Stomach (tissue), 9 donors: Measurements from ENCODE around the gene TFF3. TPM values are rescaled to one million over a fixed set of nuclear protein-coding genes. Genes with fewer than 3 reads are reported as not detected.

Experiments used
- DNase-seq, 2 donors: peaks; one replicate each; pipeline versions ENCODE4 v3.0.0 to v3.0.0-alpha.2; 2013 to 2019
- H3K27ac ChIP-seq, 5 donors: fragments of 200-600 bp in 4 of 5; sonication (generic) in 4 of 5; one replicate each; pipeline ENCODE4 v1.5.1; 2013 to 2019; ENCODE audit warnings: mild to moderate bottlenecking in 1 of 5, moderate library complexity in 1 of 5
- H3K27me3 ChIP-seq, 3 donors: fragments of 200-600 bp; sonication (generic); one replicate each; pipeline ENCODE4 v1.5.1; 2017 to 2019; ENCODE audit warnings: mixed run types in 1 of 3
- H3K36me3 ChIP-seq, 4 donors: fragments of 200-600 bp; sonication (generic); 1 replicate in 3 of 4; 2 replicates in 1 of 4; pipeline ENCODE4 v1.5.1; 2016 to 2019
- H3K4me1 ChIP-seq, 4 donors: fragments of 200-600 bp; sonication (generic); one replicate each; pipeline ENCODE4 v1.5.1; 2016 to 2019
- H3K4me3 ChIP-seq, 4 donors: fragments of 200-600 bp; sonication (generic) in 3 of 4; one replicate each; pipeline ENCODE4 v1.5.1; 2016 to 2019; ENCODE audit warnings: mild to moderate bottlenecking in 1 of 4
- H3K9me3 ChIP-seq, 4 donors: fragments of 200-600 bp; sonication (generic); one replicate each; pipeline ENCODE4 v1.5.1; 2016 to 2019
- CTCF ChIP-seq, 7 experiments: fragments of 450-650 bp in 4 of 7; fragments of 200-600 bp in 3 of 7; sonication (generic) in 3 of 7; IDR thresholded peaks; one replicate each; pipeline ENCODE4 v1.5.1; 2016 to 2019; ENCODE audit warnings: antibody characterized with exemption in 7 of 7, control low read depth in 2 of 7, mild to moderate bottlenecking in 1 of 7
- EP300 ChIP-seq: sonication (generic); formaldehyde crosslinking; IDR thresholded peaks from one replicate; pipeline ENCODE4 v1.6.1; 2017; ENCODE audit warnings: antibody characterized with exemption
- POLR2A ChIP-seq, 4 donors: fragments of 450-650 bp; IDR thresholded peaks; one replicate each; pipeline ENCODE4 v1.6.1; 2016; ENCODE audit warnings: antibody characterized with exemption in 4 of 4, control low read depth in 2 of 4, mild to moderate bottlenecking in 1 of 4, moderate library complexity in 1 of 4
- POLR2AphosphoS5 ChIP-seq, 3 donors: sonication (generic); formaldehyde crosslinking; IDR thresholded peaks; one replicate each; pipeline ENCODE4 v1.6.1; 2016; ENCODE audit warnings: antibody characterized with exemption in 3 of 3
- WGBS, 5 donors: extraction: QIAGEN DNeasy Blood & Tissue Kit in 3 of 5; methylation state at CpG; one replicate each; pipeline versions ENCODE4 v1.1.5 to v1.1.7; 2013 to 2018; 5-methylcytosine and 5-hydroxymethylcytosine counted together
- intact Hi-C: fragments of 100-400 bp; cut with DNase I; formaldehyde crosslinking; loops from one replicate; pipeline ENCODE4 v1.15.1; 2023; ENCODE audit warnings: low total_unique reads
- polyA plus RNA-seq, 3 donors: library from polyadenylated mRNA; stranded (reverse); fragments of 200-250 nt; gene quantifications; one replicate each; pipeline ENCODE4 v1.2.3, GENCODE V29; 2013
- total RNA-seq, 5 donors: library from RNA; depleted of rRNA; stranded (reverse); fragments of >200 nt; gene quantifications; one replicate each; pipeline versions ENCODE4 v1.1.0 to v1.2.3, GENCODE V29; 2014 to 2016
- donor health status: healthy with polysubstance abuse.
- donor health status: Bipolar disorder and iron deficiency.
- donor health status: healthy.

Gene TFF3
- total and polyA plus RNA-seq, 8 donors = 2.0 to 488 (median 27.3) TPM

- Histone ChIP-seq H3K4me3 (no peak overlapping the region), H3K27me3 (no peaks in the 10 kb centered on the region), H3K4me1 (no peaks in the 10 kb centered on the region), H3K27ac (no peak overlapping the region), H3K36me3 (peaks cover 0 to 100% (median 92%) of the 10 kb centered on the region in 4 donors), H3K9me3 (no peaks in the 10 kb centered on the region)
- 91 to 98% (median 96%) methylated on average over 5 of the region's 5 CpGs for WGBS, 5 donors
- no peak for DNase-seq
- intact Hi-C loops = no loop called here
- no peak for TF ChIP-seq POLR2A (IDR thresholded peaks at IDR 0.05)
- TF ChIP-seq EP300 = no peak
- TF ChIP-seq POLR2AphosphoS5 (IDR thresholded peaks at IDR 0.05) = no peak
- no peak for TF ChIP-seq CTCF (IDR thresholded peaks at IDR 0.05)
These were observed 26.2 kb downstream of the TFF3 start for GRCh38 chr21:42288962-42289361.

- no peaks in the 10 kb centered on the region for H3K4me1 ChIP-seq
- no peaks in the 10 kb centered on the region for H3K9me3 ChIP-seq
- no peak overlapping the region for H3K27ac ChIP-seq
- H3K4me3 ChIP-seq = no peak overlapping the region
- peaks cover 2 to 95% (median 93%) of the 10 kb centered on the region in 4 donors for H3K36me3 ChIP-seq
- no peaks in the 10 kb centered on the region for H3K27me3 ChIP-seq
- DNase-seq = no peak
- no peak for TF ChIP-seq EP300
- no peak for TF ChIP-seq POLR2A (IDR thresholded peaks at IDR 0.05)
- TF ChIP-seq POLR2AphosphoS5 (IDR thresholded peaks at IDR 0.05) = no peak
- TF ChIP-seq CTCF (IDR thresholded peaks at IDR 0.05) = no peak
- WGBS, 5 donors = 83 to 90% (median 87%) methylated on average over 36 of the region's 36 CpGs
- intact Hi-C loops = no loop called here
These were observed 27.8 kb downstream of the TFF3 start for GRCh38 chr21:42287193-42288083.

- intact Hi-C loops = no loop called here
- WGBS, 5 donors = 86 to 94% (median 90%) methylated on average over 12 of the region's 12 CpGs
These were observed 28.8 kb downstream of the TFF3 start for GRCh38 chr21:42286416-42286815.

More at GRCh38 chr21:42286416-42286815, 28.8 kb downstream of the TFF3 start:
- H3K27me3 ChIP-seq = no peaks in the 10 kb centered on the region
- peaks cover 6 to 95% (median 93%) of the 10 kb centered on the region in 4 donors for H3K36me3 ChIP-seq
- H3K9me3 ChIP-seq = no peaks in the 10 kb centered on the region
- no peak for DNase-seq
- TF ChIP-seq CTCF (IDR thresholded peaks at IDR 0.05) (no peak), EP300 (no peak), POLR2AphosphoS5 (IDR thresholded peaks at IDR 0.05) (no peak), POLR2A (IDR thresholded peaks at IDR 0.05) (no peak)
- no peaks in the 10 kb centered on the region for H3K4me1 ChIP-seq
- H3K27ac ChIP-seq = no peak overlapping the region
- no peak overlapping the region for H3K4me3 ChIP-seq
